Erythroblast (primary cell): ENCODE results near the gene YTHDF1.

Source experiments
- GATA1 ChIP-seq: IDR thresholded peaks from 2 replicates; pipeline ENCODE4 v1.6.1; 2011; ENCODE audit warnings: low read depth, mild to moderate bottlenecking, control low read depth, low read length, moderate library complexity
- POLR2A ChIP-seq: IDR thresholded peaks from 2 replicates; pipeline ENCODE4 v1.6.1; 2011; ENCODE audit warnings: mild to moderate bottlenecking, low read length

- TF ChIP-seq POLR2A (no peak), GATA1 (no peak)
These were observed 17.1 kb upstream of the YTHDF1 start for GRCh38 chr20:63233061-63233344.
